Choroid plexus epithelial cell (primary cell): ENCODE data around the gene RAD51B.

ENCODE experiments used
- DNase-seq: peaks from one replicate; pipeline ENCODE4 v3.0.0-alpha.2; 2010; ENCODE audit warnings: low read depth
- H3K4me3 ChIP-seq: 2 replicates; pipeline ENCODE4 v1.5.1; 2011; ENCODE audit warnings: low read depth, mild to moderate bottlenecking, control low read depth, low read length, moderate library complexity
- TF ChIP-seq, protein P1 (sequence below): conservative IDR thresholded peaks from 2 replicates; pipeline ENCODE4 v1.5.1; 2011; ENCODE audit warnings: low read depth, mild to moderate bottlenecking, control low read depth, inconsistent platforms, low read length, moderate library complexity

RAD51B gene

DNA sequence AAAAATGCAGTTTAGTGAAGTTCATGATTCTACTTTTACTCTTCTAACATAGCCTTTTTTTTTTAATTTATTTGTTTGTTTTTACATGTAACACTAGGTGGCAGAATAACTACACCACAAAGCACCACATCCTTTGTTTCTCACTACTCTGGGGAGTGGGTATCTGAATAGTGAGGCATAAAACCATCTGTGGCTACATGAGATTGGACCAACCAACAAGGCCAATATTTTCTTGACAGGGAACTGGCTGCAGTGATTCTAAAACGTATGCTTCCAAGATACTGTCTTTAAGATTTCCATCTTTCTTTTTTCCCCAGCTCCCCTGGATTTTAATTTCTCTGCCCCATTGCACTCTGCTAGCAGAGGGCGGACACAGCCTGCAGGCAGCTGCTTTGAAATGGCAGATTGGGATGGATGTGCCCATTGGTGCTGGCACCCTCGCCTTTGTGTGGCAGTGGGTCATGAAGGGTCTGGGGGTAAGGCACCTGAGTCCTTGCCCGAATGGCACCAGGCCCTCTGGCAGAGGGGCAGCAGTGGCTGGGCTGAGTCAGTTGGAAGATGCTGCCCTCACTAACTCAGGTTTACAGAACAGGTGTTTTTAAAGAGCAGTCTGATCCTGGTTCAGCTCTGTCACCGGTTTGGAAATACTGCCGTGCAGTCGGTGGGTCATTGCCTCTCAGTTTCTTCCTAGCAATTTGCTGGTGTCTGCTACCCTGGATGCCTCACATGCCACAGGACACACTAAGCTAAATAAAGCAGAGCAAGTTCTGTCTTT lies 429.1 kb downstream of the RAD51B start:
- no peak overlapping the region for H3K4me3 ChIP-seq
- DNase-seq = peak; percentile 88
- TF ChIP-seq, protein P1, sequence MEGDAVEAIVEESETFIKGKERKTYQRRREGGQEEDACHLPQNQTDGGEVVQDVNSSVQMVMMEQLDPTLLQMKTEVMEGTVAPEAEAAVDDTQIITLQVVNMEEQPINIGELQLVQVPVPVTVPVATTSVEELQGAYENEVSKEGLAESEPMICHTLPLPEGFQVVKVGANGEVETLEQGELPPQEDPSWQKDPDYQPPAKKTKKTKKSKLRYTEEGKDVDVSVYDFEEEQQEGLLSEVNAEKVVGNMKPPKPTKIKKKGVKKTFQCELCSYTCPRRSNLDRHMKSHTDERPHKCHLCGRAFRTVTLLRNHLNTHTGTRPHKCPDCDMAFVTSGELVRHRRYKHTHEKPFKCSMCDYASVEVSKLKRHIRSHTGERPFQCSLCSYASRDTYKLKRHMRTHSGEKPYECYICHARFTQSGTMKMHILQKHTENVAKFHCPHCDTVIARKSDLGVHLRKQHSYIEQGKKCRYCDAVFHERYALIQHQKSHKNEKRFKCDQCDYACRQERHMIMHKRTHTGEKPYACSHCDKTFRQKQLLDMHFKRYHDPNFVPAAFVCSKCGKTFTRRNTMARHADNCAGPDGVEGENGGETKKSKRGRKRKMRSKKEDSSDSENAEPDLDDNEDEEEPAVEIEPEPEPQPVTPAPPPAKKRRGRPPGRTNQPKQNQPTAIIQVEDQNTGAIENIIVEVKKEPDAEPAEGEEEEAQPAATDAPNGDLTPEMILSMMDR = peak; percentile 57

DNA sequence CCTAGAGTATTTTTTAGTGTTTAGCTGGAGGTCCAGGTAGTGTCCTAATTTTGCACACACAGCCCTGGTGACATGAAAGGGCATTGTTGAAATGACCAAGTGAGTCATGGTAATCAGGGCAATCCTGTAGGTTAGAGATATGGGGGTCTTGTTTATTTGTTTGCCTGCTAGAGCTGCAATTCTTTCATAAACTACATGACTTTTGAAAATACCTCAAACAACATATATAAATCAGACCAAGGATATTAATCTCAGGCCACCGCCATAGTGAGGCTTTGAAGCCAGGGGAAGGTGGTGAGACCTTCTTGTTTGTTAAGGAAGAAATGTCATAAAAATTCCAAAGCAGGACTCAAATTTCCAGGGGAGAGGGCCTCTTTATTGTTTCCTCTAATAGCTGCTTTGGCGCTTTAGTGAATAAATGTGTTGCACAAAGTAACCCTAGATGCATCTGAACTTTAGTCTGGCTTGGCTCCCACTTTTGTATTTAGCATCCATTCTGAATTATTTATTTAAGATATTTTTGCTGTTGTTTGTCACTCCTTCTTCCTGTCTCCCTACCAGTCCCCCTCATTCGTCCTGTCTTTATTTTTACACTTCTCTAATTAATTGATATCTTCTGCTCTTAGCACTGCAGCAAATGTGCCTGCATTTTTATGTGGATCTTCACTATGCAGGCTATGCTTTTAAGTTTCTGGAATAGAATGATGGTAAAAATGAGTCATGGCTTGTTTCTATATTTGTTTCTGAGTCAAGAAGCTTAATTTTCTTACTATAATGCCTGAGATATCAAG lies 430.3 kb downstream of the RAD51B start:
- no peak overlapping the region for H3K4me3 ChIP-seq
- peak; percentile 78 for DNase-seq
- TF ChIP-seq, protein P1 = no peak

DNA sequence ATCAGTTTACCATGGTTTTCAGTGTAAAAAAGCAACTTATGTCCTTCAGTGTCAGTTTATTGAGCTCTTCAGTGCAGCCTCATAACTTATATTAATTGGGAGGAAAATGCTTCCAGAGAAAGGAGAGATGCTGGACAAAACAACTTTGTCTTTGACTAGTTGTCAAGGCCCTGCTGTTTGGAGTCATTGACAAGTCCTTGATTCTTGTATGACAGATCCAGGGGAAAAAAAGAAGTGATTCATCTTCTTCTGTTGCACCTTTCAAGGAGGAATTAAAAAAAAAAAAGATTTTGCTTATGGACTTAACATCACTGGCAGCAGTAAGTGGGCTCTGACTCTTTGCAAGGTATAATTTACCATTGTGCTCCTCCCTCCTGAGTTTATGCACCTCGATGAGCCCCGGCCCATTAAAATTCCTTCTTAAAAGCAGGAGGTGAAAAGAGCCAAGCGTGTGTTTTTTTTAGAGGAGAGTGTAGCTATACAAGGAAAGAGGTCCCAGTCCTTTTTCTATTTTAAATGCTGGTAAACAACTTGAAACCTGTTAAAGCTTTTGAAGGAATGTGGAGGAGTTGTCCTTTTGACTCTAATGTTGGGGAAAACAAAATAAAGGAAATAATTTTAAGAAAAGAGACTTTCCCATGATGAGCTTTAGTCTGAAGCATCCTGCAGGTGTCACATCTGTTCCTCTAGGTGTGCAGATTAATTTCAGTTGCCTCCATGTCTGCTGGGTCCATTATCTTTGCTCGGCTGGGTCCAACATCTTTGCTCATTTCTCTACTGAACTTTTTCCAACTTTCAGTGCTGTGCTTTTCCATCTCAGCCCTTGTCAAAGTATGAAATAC lies 431.6 kb downstream of the RAD51B start:
- H3K4me3 ChIP-seq = no peak overlapping the region
- TF ChIP-seq, protein P1 = no peak
- DNase-seq = no peak

DNA sequence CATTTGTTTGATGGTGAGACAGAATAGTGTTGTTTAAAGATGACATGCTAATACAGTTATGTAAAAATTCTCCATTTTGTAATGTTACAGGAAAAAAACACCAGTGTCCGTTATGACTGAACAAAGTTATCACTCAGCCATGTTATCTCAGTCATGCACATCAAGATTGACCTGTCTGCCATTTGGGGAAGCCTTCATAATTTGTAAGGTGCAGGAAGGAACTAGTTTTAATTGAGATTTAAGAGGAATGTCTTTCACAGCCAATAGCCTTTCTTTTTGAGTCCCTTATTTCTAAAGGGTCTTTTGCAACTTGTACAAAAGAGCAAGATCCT lies 432.2 kb downstream of the RAD51B start:
- no peak overlapping the region for H3K4me3 ChIP-seq
- TF ChIP-seq, protein P1 = no peak
- no peak for DNase-seq

DNA sequence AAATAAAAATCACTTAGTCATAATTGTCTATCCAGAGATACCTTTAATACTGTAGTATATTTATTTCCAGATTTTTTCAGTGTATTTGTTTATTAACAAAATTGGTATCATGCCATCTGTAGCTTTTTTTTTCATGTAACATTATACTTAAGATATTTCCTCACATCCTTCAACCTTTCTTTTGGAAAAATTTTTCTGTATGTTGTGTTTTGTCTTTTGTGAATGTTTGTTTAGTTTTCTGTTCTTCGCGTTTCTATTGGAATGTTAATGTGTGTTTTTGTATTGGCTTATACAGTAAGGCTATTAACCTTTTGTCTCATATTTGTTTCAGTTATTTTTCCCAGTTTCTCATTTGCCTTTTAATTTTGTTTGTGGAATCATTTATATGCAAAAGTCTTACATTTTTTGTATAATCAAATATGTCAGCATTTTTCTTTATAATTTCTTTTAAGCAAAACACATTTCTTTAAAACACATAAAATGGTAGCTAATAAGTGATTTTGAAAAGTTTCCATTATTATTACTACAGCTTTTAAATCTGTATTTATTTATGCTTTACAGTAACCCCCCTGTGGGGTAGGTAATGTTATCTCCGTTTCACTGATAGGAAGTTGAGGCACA lies 433.7 kb downstream of the RAD51B start:
- peak; percentile 30 for DNase-seq

More for the DNA sequence above, 433.7 kb downstream of the RAD51B start:
- H3K4me3 ChIP-seq = no peak overlapping the region
- TF ChIP-seq, protein P1 = no peak
